ENCODE results near the gene ELFN2.
"Not testable (repeated sequence)": the region's sequence is repeated elsewhere in the genome, so short reads cannot be mapped to it uniquely, and the experiment has no call there.

Gene ELFN2

DNA sequence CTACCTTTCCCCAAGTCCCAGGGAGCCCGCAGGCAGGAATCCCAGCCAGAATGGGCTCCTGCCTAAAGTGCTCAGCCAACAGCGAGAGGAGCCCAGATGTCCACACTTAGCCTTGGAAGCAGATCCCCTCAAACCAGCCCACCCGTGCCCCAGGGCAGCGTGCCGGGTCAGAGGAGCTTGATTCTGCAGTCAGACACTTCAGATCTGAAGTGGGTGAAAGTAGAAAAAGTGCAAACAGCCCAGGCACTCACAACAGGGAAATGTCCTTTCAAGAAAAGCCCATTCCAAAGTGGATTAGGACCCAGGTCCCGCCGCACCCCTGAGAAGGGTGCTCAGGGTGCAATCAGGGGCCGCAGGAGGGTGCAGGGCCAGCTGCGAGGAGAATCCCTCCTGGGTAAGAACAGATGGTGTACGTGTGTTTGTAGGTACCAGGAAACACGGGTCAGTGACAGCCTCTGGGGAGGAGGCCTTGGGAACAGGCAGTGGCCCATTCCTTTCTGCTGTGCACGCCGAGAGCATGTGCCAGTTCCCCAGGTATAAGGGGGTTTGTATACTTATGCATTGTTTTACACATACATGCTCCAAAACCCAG, 17.7 kb downstream of the ELFN2 start:
- no peak for DNase-seq

DNA sequence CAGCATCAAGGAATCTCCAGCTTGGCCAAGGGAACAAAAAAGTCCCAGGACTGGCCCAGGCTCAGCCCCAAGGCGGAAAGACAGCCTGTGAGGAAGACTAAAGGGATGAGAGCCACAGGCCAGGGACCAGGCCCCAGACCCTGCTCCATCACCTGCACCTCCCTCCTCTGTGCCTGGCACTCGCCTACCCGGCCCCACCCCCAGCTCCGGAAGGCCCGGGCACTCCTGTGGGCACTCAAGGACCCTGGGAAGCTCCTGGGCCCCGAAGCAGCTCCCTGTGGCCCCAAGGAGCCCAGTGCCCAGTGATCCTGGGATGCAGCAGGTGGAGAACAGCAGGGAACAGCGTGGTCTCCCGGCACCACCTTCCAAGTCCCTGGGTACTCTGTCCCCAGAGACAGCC, 18.2 kb downstream of the ELFN2 start:
- no peak for DNase-seq

GRCh38 chr22:37407856-37408255, 19.4 kb downstream of the ELFN2 start:
- DNase-seq: no peak

- peak in 1 of 14 donors; percentile 72 for DNase-seq
Observed at GRCh38 chr22:37406441-37407235, 20.6 kb downstream of the ELFN2 start.

- DNase-seq: no peak
Observed at GRCh38 chr22:37404091-37404490, 23.2 kb downstream of the ELFN2 start.

DNA sequence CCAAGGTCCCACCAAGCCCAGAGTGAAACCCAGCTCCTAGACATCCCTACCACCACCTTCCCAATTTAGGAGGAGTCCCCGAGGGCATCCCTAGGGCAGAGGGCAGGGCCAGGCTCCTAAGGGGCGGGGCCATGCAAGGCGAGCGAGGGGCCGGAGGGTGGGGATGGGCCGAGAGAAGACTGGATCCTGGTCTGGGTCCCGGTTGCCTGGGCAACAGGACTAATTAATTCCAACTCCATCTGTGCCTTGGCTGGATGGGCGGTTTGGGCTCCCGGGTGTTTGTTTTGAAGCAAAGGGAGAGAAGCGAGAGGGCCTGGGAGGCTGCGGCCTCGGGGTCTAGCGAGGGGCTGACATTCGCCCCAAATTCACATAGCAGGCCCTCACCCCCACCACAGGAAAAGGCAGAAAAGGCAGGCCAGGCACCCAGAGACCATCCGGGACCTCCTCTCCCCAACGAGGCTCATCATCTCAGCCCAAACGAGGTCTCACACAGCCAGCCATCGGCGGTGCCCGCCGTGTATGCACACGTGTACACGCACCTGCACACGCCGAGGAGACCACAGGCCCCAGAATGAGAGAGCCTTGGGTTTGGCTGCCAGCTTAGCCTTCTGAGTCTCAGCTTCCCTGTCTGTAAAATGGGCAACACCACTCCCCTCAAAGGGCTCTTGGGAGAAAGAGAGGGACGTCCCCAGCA, 23.9 kb downstream of the ELFN2 start:
- DNase-seq: peak in 1 of 14 donors; percentile 50

DNA sequence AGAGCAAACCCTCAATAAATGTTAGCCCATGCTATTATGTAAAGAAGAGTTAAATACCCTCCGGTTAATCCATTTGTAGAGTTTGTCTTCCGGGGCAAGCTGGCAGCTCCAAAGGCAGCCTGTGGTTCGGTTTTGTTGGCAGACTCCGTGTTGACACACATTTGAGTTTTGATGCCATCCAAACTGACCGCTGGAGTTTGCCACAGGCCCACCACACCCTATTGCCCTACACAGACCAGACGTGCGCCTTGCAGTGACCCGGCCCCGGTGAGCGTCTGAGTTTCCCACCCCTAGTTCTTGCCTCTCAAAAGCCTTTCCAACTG, 25.1 kb downstream of the ELFN2 start:
- DNase-seq: no peak

- no peak for DNase-seq
Observed at GRCh38 chr22:37401401-37402183, 25.7 kb downstream of the ELFN2 start.

DNA sequence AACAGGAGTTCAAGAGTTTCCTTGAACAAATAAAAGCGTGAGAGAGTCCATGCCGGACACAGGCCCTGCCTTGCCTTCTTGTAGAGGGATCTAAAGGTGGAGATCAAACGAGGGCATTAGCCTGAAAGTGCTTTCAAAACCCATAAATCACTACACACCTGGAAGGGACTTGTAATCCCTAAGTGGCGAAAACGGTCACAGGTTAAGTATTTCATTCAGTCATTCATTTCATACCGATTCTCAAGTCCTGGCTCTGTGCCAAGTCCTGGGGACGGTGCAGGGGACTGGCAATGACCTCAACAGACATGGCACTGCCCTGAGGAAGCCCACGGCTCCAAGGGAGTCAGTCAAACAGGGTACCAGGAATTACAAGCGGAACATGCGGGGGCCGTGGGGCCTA, 26.6 kb downstream of the ELFN2 start:
- DNase-seq: no peak

DNA sequence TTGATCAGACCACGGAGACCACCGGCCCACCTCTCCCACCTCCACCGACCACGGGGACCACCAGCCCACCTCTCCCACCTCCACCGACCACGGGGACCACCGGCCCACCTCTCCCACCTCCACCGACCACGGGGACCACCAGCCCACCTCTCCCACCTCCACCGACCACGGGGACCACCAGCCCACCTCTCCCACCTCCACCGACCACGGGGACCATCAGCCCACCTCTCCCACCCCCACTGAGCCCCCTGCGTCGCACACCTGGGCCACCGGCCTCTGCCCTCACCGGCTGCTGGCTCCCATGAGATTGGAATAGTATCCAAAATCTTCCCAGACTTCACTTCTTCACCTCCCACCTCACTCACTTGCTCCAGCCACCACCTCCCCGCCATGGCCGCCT, 27.8 kb downstream of the ELFN2 start:
- DNase-seq: not testable (repeated sequence)

DNA sequence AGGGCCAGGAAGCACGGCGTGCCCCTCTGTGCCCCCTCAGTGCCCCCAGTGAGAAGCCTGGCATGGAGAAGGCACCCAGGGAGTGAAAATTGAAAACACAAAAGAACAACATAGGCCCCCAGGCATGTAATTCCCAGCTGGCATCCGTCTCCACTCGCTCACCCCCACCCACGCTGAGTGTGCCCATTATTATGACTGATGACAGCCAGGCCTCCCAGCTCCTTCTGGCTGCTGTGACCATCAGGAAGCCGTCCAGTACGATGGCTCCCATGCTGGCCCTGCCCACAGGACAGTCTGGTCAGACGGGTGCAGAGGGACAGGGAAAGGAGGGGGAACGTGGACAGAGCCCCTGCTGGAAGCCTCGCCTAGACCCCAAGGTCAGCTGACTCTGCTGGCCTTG, 30.1 kb downstream of the ELFN2 start:
- no peak for DNase-seq

DNA sequence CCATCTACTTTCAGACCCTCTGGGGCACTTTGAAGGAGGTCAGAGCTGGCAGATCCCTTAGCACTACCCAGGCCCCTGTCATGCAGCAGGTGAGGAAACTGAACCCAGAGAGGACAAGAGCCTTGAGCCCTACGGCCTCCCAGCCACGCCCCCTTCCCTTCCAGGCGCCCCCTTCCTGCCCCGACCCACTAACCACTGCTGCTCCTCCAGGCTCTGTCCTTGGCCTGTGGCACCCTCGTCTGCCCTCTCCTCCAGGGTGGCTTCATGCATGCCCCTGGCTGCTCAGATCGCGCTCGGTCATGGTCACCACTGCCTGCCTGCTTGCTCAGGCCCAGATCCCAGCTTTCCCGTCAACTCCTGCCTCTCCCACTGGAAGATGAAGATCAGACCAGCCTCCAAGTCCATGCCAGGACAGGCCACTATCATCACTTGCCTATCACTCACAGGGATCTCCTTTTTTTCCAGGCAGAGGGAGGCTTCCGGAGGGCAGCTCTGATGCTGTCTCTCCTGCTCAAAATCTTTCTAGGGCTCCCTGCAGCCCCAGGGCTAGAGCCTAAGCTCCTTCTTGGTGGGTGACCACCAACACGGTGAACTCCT, 30.7 kb downstream of the ELFN2 start:
- no peak for DNase-seq

DNA sequence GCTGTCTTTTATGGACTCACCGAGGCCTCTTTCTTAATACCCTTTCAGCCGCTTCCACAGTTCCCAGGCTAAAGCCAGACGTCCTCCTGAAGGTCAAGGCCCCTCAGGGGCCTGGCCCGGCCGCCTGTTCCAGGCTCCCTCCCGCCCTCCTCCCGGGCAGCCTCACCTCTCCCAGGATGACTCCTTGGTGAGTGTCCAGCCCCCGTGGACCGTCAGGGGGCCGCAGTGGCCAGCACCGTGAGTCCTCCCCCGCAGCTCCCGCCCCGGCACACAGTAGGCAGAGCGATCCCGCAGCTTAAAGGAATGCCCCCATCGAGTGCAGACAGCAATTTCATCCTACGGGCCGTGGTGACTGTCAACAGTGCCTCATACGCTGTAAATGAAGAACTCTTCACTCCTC, 32.9 kb downstream of the ELFN2 start:
- no peak for DNase-seq

- DNase-seq: no peak
Observed at GRCh38 chr22:37393746-37394145, 33.5 kb downstream of the ELFN2 start.

- no peak for DNase-seq
Observed at GRCh38 chr22:37392721-37393328, 34.5 kb downstream of the ELFN2 start.

- no peak for DNase-seq
Observed at GRCh38 chr22:37391702-37392101, 35.6 kb downstream of the ELFN2 start.

DNA sequence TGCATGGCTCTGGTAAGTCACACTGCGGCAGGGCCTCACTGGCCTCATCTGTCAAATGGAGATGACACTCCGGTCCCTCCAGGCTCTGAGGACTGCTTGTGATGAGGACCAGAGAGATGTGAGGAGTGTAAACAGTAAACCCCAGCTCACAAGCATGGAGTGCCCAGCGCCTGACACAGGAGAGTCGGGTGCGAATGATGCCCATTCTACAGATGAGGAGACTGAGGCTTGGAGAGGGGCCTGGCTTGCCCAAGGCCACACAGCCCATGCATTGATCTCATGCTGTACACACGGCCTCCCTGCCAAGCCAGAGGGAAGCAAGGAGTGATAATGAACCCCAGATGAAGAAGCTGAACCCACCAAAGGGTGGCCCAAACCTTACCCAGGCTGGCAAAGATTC, 37.2 kb downstream of the ELFN2 start:
- DNase-seq: no peak

DNA sequence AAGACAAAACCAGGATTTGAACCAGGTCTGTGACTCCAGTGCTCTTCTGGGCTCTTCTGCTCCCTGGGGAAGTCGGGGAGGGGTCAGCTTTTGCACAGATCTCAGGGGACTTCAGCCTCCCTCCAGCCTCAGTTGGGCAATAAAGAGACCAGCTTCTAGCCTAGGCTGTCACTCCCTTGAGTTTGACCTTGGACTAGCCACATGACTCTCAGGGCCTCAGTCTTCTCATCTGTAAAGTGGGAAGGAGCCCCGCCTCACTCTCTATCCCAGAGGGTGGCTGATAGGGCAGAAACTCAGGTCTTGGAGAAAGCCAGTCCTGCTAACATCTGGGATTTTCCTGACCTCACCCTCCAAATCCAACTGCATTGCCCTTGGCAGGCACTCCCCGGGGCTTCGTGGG, 38.7 kb downstream of the ELFN2 start:
- no peak for DNase-seq

DNA sequence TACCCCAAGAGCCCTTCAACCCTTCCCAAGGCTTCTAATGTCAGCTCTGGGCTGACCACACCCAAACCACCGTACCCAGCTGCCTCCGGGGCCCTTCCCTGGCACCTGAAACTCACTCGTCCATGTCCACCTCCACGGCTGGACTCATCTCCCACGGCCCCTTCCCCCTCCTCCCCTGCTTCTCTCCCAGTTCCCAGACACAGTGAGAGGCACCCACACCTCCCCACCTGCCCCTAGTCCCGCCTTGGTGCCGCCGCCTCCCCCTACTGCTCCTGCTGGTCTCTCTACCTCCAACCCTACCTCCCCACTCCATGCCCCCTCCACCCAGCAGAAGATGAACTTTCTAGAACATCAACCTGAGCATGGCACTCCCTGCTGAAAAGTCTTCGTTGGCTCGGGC, 39.5 kb downstream of the ELFN2 start:
- no peak for DNase-seq

- DNase-seq: no peak
Observed at GRCh38 chr22:37386441-37386840, 40.8 kb downstream of the ELFN2 start.

- DNase-seq: no peak
Observed at GRCh38 chr22:37384691-37385090, 42.6 kb downstream of the ELFN2 start.

DNA sequence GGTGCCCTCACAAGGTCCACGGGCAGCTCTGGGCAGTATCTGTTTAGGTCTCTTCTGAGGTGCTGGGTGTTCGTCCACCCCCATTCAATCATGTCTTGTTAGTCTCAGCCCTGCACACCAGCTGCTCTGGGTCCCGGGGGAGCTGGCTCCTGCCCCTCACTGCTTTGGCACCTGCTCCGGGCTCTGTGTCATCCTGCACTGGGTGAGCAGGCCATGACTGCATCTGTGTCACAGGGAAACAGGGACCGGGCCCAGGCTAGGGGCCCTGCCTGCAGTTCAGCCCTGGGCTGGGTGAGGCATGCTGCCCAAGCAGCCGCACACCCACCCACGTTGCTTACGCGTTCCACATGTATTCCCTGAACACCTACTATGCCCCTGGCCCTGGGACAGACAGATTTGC, 43.9 kb downstream of the ELFN2 start:
- peak in 1 of 14 donors; percentile 9 for DNase-seq

Measured in C1 segment of cervical spinal cord (tissue), 14 donors.